NCI-H774 (cell line): ENCODE data around the gene CTNNA3.
A peak's percentile ranks its signal among the peaks of the same experiment; 100 is the strongest.

Source experiments
- DNase-seq: peaks from one replicate; lab custom pipeline; 2025; lab: John Stamatoyannopoulos, UW

CTNNA3 gene

DNA sequence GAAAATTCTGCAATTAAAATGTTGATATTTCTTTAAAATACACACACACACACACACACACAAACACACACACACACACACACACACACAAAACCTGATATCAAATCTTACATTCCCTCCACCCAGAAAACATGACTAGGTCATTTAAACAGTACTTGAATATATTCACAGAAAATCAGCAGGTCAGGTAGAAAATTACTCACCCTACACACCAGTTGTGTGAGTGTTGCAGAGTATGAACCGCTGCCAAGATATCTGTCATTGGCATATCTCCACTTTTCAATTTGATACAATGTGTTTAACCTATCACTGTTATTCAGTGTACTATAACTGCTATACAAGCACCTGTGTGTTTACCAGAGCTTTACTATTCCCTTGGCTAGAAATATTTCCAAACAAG is 1053.8 kb downstream of the CTNNA3 start:
- DNase-seq: no peak

DNA sequence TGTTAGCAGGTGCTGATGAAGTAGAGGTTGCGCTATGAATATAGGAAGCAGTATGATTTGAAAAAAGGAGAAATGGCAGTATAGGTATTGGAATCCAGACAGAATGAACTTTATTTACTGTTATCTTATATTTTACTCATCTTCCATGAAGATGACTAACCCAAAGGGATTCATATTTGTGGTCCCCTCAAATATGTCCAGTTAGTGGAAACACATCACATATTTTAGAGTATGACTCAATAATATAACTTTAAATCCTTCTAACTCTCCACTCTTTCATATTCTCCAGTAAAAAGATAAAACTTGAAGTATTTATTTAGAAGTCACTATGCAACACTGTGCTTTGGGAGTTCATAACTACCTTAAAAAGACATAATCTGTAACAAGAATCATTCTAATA is 1056.6 kb downstream of the CTNNA3 start:
- no peak for DNase-seq

DNA sequence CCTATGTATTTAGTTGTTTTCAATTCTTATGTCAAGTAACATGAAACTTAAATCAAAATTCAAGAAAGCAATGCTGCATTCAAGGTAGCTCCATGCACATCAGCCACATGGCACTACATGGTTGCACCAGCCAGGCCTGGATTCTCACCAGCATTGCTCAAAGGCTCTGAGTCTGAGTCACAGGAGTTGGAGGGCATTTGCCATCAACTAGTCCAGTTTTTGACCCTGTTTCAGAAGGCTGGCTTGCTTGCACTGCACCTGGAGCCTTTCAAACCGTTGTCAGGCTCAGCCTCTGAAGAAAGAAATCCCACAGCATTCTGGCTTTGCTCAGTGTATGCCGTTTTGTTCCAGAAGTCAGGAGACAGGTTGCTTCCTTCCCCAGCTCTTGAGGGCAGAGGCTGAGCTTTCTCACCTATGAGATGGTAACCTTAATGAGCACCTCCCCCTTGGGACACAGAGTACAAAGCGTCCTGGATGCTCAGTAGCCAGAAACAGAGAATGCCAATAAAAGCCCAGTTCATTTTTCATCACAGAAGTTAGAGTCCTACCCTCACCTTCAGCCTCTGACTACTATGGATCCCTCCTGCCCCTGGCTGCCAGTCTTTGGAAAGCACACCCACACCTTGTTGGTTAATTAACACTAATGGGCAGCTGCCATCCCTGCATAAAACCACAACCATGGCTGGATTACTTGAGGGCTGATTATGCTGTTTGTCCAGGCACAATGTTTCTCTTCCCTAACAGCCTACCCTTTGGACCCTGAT is 1058.5 kb downstream of the CTNNA3 start:
- DNase-seq: no peak

DNA sequence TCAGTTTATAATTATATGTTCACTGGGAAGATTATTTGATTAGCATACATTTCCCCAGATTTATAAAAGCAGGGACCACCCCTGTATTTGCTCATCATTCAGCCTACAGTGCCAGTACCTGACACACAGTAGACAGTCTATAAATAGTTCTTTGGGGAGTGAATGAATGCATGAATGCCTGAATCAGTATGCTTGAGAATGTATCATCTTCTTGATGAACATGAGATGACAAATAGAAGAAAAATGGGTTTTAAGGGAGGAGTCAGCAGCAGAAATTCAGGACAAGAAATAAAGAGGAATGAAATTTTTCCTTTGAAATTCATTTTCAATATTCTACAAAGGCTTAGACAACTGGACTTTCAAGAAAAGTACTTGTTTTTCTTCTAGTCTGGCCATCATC is 1066.0 kb downstream of the CTNNA3 start:
- no peak for DNase-seq

DNA sequence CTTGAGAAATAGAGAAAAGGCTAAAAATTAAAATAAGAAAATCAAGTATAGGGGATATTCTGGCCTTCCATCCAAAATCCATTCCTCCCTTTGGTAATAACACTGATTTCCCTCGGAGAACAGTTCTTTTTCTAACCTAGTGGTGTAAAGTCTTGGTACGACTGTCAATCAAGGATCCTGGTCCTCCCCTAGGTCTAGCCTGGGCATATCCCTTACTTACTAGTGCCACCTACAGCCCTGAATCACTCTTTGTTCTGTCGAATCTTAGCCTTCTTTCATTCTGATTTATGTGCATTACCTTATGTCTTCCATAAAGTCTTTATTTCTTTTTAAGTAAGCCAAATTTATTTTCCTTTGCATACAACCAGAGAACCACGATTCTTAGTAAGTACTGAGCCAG is 1068.8 kb downstream of the CTNNA3 start:
- DNase-seq: no peak

DNA sequence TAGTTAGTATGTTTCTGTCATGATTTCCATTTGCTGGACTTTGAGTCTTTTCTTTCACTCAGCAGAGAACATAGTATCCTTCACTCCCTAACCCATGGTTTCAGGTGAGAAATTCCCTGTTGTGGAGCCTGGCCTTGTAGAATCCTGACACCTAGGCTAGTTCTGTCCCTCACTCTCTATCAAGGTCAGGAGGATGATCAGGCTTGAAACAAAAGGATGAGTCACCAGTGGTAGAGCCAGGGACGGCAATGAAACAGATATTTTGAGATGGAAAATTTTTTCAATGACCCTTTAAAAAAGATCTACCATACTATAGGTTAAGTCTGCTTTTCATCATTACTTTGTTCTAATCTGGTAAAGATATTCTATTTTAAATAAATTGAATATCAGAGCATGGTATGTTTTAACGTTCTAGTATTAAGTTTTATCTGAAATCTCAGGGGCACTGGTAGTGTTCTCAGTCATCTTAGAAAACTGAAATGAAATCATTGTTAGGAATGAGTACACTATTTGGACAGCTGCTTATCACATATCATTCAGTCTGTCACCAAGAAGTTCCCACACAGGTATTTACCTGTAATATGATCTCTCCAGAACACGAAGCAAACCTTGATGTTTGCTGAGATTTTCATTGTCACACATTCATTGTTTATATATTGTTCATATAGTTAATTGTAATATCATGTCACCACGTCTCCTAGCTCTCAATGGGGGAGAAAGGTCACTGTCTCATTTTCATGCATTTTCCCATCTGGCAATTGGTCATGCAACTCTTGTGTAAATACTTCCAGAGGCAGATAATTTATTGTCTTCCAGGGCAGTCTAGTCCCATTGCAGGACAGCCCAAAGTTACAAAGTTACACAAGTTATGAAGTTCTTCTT is 1070.0 kb downstream of the CTNNA3 start:
- no peak for DNase-seq

DNA sequence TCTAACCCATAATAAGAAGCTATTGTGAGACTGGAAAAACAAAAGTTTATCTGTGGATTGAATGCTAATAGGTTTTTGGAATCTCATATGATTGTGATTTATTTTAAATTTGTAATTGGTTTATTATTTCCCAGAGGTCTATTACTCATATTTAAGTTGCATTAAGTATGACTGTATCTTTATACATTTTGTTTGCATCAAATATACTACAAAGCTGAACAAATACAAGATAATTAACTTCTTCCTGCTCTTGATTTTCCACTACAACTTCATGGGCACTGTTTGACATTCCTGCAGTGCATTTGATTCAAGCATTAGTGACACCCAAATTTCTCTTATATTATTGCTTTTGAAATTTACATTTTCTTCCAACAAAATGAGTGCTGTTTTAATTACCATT is 1073.9 kb downstream of the CTNNA3 start:
- no peak for DNase-seq

DNA sequence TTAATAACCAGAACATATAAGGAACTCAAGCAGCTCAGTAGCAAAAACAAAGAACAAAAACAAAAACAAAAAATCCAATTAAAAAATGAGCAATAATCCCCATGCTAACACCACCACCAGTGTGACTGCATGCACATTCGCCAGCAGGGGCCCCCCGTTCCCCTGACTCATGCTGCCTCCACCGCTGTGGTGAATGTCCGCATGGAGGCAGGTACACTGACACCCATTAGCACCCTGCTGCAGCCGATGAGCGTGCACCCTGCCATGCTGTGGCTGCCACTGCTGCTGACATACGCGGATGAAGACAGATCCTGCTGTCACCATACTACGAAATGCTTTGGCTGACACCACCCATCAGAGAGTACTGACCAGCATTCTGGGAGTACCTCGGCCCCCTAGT is 1091.8 kb downstream of the CTNNA3 start:
- no peak for DNase-seq

DNA sequence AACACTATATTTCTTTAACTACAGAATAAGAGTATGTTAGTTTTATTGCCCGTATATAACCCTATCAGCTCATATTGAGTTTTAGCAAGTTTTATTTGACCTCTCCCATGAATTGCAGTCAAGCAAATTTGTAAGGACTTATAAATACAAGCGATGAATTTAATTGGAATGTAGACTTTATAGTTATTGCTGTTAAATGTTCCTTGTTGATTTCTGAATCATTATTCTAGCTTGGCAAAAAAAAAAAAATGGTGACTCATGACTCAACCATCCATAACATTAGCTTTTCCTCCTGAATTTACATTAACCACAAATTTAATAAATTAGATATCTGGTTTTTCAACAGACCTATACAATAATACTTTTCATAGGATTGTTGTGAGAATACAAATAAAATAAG is 1104.1 kb downstream of the CTNNA3 start:
- no peak for DNase-seq

DNA sequence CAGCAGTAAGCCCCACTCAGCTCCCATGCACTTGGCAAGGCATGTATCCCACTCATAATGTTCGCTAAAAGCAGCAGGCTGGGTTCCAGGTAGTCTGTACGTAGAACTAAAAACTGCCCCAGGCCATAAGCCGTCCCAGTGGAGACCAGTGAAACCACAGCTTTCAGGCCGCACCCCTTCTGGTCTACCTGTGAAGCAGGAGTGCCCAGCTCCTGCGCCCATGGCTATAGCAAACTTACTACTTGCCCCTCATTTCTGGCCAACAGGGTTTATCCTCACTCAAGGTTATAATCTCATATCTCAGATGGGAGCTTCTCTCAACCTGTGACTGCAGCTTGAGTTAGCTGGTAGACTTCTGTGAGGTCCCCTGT is 1108.3 kb downstream of the CTNNA3 start:
- no peak for DNase-seq

DNA sequence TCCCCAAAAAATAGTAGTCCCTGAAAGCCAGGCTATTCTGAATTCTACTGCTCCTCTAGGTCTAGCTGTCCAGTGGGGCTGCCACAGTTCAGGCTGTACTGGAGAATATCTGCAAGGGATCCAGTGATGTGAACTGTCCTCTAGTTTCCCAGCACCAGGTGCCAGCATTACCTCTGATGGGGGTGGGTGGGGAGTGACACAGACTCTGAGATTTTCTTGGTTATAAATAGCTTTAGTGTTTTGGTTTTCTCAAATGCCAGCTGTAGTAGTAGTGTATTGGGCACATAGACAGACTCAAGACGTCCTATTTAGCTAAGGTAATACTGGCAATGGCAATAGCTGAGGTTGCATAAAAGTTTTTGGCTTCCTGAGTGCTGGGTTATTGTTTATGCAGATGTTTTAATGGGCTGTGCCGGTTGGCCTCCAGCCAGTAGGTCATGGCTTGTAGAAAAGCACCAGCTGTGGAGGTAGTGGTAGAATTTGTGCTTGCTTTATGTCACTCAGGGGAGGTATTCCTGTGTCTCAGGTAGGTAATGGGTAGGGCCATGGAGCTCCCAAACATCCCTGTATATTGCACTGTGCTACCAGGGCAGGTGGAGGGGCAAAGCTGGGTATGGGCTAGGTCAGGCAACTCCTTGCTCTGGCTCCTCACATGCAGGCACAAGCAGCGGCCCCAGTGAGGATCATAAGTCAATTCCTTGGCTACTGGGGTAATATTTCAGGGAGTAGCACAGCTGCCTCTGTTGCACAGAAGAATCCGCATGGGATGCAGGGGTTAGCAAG is 1108.9 kb downstream of the CTNNA3 start:
- no peak for DNase-seq

DNA sequence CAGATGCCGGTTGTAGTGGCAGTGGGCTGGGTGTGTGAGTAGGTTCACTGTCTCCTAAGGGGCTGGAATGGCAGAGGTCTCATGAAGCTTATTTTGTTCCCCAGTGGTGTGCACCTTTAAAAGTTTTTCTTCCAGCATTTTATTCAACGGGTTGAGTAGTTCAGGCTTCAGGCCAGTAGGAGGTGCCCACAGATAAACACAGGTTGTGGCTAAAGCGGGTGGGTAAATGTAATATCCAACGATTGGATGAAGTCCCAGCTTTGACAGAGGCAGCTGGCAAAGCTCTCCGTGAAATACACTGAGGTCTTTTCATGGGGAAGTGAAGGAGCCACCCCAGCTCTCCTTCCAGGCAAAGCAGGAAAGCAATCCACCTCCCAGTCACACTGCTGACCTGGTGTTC is 1109.9 kb downstream of the CTNNA3 start:
- no peak for DNase-seq

DNA sequence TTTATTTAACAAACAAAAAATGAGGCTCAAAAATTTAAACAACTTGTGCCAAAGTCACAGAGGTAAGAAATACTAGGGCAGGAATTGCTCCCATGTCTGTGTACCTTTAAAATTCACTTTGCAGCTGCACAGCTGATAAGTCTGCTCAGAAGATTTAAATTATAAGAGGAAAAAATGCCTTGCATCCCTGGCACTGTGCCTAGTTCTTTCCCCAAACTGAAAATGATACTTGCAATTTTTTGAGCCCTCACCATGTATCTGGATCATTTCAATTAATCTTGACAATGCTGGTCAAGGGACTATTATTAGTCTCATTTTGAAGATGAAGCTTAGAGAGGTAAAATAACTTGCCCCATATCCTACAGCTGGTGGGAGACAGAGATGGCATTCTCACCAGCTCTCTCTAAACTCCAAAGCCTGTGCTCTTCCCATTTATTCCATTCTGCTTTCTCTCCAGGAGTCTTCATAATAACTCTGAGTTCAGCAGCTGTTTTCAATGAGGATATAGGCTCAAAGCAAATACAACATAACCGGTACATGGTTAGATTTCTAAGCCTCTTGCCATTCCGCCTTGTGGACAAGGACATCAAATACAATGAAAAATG is 1120.6 kb downstream of the CTNNA3 start:
- no peak for DNase-seq

DNA sequence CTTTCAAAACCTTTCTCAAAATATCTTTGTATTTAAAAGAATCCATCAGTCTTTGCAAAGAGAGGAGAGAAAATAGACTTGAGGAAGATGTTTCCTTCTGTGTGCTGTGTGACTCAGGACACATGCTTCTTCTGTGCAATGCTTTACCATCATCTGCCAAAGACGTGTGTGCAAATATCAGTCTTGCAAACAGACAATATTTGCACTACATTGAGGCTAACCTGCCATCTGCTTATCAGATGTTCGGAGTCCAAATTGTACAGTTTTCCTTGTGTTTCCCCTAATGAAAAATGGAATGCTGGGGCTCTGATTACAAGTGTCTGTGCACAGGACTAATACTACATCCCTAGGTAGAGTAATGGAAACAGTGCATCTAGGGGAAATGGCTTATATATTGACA is 1123.3 kb downstream of the CTNNA3 start:
- peak; percentile 6 for DNase-seq

DNA sequence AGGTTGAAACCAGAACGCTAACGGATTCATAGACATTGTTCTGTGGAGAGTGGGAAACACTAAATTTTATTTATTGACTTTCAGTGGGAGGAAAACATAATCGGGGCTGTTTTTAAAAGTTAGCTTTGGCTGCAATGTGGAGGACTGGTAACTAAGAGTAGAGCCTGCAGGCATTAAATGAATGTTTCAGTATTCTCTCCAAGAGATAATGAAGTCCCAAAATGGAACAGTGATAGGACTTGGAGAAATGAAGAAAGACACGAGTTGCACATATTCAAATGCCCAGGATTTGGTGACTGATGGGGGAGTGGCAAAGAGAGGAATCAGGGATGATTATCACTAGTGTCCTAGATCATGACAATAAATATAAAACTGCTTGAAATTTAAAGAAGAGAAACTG is 1130.0 kb downstream of the CTNNA3 start:
- DNase-seq: no peak

DNA sequence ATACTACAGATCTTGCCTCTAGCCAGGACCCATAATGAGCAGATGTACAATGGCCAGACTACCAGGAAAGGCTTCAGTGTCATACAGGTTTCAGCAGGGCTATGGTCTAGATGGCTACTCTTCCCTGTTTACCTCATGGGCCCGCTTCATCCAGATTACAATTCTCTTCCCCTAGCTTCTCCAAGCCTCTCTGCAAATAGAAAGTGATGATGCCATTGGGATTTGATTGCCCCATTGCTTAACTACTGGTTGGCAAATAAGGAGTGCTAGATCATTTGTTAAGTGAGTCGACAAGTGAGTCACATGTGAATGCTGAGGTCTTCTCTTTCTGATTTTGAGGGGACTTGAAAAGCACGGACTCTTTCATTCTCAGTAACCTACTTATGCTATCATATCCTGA is 1131.7 kb downstream of the CTNNA3 start:
- DNase-seq: no peak

DNA sequence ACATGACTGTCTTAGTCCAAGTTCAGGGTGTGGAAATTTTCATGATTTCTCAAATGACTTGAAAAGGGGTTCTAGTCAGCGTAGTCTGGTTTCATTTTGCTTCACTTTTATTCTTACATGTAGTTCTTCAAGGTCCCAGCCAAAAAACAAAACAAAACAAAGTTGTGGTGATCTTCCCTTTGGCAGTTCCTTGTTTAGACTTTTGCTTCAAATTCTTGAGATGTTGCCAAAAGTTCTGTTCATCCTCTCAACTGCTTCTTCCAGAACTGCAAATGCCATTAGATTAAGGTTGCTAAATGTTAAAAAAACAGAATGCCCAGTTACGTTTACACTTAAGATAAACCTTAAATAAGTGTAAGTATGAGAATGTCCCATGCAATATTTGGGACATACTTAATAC is 1140.9 kb downstream of the CTNNA3 start:
- DNase-seq: no peak

DNA sequence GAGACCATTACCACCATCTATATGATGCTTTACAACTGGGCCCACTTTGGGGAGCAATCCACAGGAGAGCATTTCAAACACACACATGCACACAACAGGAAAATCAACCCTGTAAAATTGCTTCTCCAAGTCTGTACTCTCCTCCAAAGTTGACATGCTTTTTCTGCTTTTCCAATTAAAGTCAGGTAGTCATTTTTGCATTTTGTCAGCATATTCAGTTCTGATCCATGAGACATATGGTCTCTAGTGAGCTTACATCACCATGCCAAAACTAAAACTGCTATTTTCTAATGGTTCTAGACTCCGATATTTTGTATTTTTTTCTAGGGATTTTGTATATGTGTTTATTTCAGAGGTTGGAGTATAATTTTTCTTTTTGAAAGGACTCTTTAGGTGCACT is 1143.7 kb downstream of the CTNNA3 start:
- DNase-seq: no peak

DNA sequence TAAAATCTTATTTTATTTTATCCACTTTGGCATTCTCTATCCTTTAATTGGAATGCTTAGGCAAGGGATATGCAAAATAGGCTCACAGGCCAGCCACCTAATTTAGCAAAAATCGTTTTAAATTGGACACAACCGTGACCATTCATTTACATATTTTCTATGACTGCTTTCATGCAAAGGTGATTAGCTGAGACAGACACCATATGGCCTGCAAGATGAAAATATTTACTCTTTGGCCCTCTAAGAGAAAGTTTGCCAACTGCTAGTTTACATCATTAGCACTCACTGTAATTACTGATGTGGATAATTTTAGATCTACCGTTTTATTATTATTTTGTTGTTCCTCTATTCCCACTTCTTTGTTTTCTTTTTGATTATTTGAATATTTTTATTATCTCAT is 1145.6 kb downstream of the CTNNA3 start:
- no peak for DNase-seq

DNA sequence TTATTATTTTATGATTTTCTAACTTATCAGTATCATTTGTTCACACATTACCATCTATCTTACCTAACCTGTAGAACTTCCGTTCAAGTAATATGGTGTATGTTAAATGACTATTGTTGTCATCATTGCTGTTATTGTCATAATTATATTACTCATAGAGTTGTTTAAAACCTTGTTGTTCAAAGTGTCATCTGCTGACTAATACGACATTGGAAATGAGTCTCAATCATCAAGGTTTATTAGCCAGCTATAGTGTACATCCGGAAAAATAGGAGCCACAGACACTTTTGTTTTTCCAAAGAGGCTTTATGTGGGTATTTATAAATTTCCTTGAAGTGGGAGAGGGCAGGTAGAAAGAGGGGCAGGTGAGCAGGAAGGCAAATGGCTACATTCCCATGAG is 1157.1 kb downstream of the CTNNA3 start:
- no peak for DNase-seq

DNA sequence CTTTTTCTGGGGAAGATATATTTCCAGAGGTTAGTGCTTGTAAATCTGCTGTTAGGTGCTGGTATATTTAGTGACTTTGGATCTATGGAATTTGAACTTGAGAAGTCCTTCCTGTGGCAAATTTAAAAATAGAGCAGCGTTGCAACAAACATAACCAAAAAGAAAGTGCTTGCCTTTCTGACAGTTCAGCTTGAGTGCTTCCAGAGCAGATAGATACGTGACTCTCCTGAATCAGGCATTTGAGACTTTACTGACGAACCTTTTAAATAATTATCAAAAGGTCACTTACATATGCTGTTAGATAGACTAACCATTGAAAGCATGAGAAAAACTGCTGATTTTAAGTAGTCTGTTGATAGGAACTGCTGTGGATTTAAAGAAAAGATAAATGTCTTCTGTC is 1157.6 kb downstream of the CTNNA3 start:
- no peak for DNase-seq

DNA sequence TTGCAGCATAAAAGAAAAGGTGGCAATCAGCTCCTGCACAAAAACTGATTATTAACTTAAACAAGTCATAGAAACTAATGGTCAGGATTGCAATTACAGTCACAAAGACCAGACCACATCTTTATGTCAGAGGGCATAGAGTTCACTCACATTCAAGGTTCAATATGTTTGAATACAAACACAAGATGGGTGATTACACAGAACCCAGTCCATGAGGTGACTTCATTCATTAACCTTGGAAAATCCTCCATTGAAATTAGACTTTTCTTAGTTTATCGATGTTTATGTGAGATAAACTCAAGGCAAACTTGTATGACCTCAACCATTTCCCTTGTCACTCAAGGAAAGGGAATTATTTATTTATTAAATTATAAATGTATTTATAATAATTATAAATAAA is 1158.8 kb downstream of the CTNNA3 start:
- DNase-seq: no peak
